HG02678 (cell line): ENCODE measurements around the gene EXOC7.
"Not testable (repeated sequence)": the region's sequence is repeated elsewhere in the genome, so short reads cannot be mapped to it uniquely, and the experiment has no call there.

Source experiments
- ATAC-seq: cut with Tn5 transposase; IDR thresholded peaks from one replicate; pipeline ENCODE4 v1.9.1; 2021; ENCODE audit warnings: mild to moderate bottlenecking, moderate library complexity; ENCODE audit not compliant: unreplicated experiment

Gene EXOC7

GRCh38 chr17:76088868-76089576 is 14.6 kb downstream of the EXOC7 start:
- ATAC-seq = no peak

DNA sequence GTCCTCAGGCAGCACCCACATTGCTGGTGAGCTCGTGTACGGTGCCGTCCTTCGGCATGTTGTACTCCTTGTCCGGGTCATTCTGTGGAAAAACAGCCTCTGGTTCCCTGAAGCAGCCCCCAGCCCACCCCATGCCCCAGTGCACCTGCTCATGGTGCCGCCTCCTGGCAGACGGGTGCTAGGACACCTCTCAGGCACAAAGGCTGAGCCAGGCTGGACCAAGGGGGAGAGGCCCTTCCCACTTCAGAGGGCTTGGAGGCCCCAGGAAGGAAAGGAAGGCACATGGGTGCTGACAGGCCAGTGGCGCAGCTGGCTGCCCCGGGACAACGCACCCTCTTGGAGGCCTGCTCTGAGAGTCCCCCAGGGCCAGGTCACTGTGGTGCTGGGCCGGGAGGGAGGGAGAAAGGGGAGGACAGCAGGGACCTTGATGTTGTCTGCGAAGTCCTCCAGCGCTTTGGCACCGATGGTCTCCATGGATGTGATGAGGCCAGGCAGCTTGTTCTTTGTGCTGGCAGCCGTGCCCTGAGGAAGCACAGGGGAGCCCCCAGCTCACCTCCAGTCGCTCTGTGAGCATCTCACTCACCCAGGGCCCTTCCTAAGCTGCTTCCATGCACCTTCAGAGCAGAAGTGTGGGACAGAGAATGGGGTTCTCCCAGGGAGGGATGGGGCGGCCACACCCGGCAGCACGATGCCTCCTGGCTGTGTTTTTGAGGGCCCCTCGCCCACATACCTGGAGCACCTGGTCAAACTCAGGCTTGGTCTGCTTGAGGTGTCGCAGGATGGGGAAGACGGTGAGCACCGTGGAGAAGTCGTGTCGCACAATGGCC is 15.3 kb downstream of the EXOC7 start:
- ATAC-seq = no peak

GRCh38 chr17:76087531-76087930 is 16.1 kb downstream of the EXOC7 start:
- ATAC-seq = no peak

DNA sequence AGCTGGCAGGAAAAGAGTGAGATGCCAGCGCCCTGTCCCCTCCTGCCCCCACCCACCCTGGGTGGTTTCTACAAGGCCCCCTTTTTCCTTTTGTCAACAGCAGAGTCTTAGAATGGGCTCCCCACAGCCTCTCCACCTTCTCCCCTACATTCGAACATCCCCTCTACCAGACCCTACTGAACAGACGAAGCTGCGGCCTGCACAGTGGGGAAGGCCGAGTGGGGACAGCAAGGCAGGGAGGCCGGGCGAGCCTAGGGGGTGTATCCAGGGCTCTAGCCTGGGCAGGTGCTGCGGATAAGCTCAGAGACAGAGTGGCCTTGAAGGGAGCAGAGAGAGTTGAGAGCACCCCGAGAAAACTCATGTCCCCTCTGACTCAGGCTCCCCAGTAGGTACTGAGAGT is 17.2 kb downstream of the EXOC7 start:
- no peak for ATAC-seq

GRCh38 chr17:76085731-76086366 is 17.7 kb downstream of the EXOC7 start:
- ATAC-seq = no peak

GRCh38 chr17:76085066-76085730 is 18.4 kb downstream of the EXOC7 start:
- no peak for ATAC-seq

DNA sequence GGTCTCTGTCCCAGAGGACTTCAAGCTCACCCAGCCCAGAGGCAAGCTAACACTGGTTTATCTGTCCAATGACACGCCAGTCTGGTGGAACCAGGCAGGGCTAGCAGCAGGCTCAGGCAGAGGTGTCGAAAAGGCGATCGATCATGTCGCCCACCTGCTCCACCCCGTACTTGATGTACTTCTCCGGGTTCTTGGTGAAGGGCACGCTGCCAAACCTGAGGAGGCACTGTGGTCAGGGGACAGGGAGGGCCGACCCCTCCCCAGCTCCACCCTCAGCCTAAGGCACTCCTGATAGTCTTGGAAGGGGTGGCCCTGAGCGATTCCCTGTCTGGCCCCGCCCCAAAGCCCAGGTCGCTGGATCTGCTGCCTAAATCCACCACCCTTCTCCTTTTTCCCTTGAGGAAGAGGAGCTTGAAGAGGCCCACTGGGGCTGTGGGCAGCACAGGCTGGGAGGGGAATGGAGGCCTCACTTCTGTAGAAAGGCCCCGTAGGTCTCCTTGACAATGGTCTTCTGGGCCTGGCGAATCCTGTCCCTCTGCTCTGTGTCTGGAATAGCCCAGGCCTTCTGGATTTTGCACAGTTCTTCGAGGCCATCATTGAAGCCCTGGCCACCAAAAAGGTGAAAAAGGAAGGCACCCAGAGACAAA is 19.9 kb downstream of the EXOC7 start:
- ATAC-seq = no peak

DNA sequence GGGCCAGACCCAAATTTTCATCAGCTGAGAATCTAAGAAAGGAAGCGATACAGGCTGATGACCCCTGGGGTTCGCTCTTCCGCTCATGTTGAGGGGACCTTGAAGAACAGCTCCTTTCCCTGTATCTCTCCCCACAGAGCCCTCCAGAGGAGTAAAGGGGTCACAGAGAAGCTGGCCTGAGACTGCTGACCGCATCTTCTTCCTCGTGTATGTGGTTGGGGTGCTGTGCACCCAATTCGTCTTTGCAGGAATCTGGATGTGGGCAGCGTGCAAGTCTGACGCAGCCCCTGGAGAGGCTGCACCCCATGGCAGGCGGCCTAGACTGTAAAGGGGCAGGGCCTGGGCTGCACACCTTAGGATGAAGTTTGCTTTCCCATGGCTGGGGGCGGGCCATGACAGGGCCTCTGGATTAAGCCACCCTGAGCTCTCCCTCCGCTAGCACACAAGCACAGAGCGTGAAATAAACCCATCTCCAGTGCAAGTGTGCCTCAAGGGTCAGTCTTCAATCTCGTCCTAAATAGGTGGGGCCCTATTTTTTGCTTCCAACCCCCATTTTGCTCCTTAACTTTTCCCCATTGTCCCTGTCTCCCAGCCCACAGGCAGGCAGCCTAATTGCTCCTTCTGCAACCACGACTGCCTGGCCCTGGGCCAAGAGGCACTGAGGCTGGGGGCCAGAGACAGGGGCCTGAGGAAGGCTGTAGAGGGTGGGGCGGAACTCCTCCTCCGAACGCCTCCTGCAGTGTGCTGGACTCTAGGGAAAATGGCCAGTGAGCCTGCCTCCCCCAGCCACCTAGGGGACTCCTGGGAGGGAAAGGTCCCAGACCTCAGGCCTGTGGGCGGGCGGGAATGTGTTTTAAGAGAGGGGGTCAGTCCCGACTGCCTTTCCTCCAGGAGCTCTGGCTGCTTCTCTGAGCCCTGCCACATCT is 21.0 kb downstream of the EXOC7 start:
- no peak for ATAC-seq

DNA sequence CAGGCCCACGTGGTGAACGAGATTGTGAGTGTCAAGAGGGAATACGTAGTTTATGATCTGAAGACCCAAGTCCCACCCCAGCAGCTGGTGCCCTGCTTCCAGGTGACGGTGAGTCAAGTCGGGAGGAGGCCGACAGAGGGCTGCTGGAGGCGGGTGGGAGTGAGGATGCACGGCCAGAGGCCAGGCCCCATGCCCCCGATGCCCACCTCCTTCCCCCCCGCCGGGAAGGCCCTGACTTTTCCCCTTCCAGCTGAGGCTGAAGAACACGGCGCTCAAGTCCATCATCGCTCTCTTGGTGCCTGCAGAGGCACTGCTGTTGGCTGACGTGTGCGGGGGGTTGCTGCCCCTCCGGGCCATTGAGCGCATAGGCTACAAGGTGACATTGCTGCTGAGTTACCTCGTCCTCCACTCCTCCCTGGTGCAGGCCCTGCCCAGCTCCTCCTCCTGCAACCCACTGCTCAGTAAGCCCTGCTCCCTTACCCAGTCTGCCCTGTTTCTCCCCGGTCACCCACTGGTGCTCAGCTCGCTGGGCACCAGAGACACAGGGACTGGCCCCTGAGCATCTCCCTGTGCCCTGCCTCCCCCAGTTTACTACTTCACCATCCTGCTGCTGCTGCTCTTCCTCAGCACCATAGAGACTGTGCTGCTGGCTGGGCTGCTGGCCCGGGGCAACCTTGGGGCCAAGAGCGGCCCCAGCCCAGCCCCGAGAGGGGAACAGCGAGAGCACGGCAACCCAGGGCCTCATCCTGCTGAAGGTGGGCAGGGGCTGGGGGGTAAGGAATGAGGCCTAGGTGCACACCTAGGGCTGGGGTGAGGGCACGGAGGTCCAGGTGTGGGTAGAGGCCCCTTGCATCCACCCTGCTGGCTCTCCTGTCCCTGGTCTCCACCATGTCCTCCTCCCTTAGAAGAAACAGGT is 22.0 kb downstream of the EXOC7 start:
- ATAC-seq = no peak

- no peak for ATAC-seq
Observed at GRCh38 chr17:76080768-76081287, 22.8 kb downstream of the EXOC7 start.

DNA sequence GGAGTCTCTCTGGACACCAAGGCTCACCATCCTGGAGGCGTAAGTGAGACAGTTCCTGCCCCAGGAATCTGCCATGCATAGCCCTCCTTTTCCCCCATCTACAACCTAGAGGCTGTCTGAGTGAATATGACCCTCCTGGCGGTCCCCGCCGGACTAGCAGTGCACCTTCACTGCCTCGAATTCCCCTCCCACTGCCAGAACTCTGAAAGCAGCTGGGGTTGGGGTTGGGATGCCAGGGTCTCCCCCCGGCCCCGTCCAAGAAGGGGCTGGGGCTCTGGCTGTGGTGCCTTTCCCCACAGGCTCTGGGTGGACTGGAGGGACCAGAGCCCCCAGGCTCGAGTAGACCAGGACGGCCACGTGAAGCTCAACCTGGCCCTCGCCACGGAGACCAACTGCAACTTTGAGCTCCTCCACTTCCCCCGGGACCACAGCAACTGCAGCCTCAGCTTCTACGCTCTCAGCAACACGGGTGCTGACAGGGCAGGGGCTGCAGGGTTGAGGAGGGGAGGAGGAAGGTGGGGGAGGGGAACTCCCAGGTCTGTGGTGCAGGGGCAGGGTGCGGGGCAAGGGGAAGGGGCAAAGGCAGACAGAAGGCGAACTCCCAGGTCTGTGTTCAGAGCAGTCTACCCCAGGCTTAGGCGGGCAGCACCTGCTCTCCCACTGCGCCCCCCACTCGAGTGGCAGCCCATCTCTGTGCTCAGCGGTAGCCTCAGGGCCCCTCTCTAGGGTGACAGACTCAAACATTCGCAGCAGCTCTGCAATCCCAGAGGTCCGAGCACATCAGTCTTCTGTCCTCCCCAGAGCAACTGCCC is 23.4 kb downstream of the EXOC7 start:
- ATAC-seq = no peak

DNA sequence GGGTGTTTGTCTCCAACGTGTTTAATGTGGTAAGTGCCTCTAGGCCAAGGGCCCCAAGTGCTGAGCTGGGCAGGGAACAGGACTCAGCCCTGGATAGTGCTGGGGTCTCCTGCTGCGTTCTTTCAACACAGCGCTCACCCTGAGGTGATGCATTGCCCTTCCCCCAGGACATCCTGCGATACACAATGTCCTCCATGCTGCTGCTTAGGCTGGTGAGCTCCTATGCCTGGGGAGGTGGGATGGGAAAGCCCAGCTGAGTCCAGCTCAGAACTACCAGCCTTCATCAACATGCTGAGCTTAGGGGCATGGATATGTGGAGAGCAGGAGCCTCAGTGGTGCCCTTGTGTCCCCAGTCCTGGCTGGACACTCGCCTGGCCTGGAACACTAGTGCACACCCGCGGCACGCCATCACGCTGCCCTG is 24.0 kb downstream of the EXOC7 start:
- no peak for ATAC-seq

- ATAC-seq = no peak
Observed at GRCh38 chr17:76078860-76079534, 24.6 kb downstream of the EXOC7 start, which contains the start of gene ZACN. ZACN (plus strand) TSS chr17:76079182; CDS start chr17:76079265, 83 bp downstream.

DNA sequence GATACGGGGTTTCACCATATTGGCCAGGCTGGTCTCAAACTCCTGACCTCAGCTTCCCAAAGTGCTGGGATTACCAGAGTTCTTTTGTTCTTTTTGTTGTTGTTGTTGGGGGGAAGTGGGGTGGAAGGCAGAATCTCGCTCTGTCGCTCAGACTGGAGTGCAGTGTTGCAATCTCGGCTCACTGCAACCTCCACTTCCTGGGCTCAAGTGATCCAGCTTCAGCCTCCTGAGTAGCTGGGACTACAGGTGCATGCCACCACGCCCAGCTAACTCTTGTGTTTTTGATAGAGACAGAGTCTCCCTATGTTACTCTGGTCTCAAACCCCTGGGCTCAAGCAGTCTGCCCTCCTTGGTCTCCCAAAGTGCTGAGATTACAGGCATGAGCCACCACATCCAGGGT is 25.2 kb downstream of the EXOC7 start:
- not testable (repeated sequence) for ATAC-seq

DNA sequence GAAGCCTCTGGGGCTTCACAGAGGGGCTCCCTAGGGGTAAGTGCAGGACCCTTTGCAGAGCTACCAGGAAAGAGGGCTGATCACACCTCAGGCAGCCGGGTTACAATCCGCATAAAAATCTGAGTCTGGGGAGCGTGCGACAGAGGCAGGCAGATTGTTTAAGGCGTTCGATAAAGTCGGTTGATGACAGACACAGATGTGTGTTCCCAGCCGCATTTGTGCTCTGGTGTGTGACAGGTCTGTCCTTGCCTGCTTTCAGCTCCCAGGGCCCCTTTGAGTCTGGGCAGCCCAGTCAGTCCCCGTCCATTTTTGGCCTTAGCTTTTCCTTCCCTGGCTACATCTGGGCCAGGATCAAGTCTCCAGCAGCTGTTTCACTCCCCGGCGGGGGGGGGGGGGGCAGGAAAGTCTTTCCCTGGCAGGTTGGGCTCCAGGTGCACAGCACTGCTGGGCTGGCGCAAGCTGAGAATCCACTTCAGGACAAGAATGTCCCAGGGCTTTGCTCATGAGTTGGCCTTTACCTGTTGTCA is 25.9 kb downstream of the EXOC7 start:
- no peak for ATAC-seq

DNA sequence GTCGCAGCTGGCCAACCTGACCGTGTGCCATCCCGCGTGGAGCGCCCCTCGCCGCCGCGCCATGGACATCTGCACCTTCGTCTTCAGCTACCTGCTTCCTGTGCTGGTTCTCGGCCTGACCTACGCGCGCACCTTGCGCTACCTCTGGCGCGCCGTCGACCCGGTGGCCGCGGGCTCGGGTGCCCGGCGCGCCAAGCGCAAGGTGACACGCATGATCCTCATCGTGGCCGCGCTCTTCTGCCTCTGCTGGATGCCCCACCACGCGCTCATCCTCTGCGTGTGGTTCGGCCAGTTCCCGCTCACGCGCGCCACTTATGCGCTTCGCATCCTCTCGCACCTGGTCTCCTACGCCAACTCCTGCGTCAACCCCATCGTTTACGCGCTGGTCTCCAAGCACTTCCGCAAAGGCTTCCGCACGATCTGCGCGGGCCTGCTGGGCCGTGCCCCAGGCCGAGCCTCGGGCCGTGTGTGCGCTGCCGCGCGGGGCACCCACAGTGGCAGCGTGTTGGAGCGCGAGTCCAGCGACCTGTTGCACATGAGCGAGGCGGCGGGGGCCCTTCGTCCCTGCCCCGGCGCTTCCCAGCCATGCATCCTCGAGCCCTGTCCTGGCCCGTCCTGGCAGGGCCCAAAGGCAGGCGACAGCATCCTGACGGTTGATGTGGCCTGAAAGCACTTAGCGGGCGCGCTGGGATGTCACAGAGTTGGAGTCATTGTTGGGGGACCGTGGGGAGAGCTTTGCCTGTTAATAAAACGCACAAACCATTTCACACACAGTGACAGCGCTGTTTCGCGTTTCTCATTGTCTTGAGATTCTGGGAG is 26.6 kb downstream of the EXOC7 start:
- ATAC-seq = no peak
